ENCODE measurements around the gene SRP9. TPM values are rescaled to one million over a fixed set of nuclear protein-coding genes. Genes with fewer than 3 reads are reported as not detected.
A peak's percentile ranks its signal among the peaks of the same experiment; 100 is the strongest.

The SRP9 gene
- total and polyA plus RNA-seq, 12 donors: 144 to 521 (median 293) TPM

DNA sequence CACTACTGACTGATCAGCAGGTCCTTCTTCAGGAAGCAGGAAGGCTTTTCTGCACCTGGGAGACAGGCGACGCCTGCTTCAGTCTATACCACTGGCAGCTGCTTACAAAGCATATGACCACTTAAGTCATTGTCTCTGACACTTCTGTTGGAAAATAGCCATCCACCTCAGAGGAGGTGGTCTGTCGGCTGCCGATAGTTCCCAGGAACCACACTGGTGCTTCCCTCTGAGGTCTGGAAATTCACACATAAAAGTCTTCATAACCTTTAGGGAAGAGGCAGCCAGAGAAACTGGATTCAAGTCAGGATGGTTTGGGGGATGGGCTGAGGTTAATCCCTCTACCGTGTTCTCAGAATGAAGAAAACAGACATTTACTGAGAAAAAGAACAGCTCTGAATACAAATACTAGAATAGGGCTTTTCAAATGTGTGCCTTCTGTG lies 15.6 kb upstream of the SRP9 start:
- Histone ChIP-seq H3K9me3 (replicated peaks in 1 of 3) (no peaks in the 10 kb centered on the region), H3K4me3 (no peak overlapping the region), H3K36me3 (replicated peaks in 1 of 2) (no peaks in the 10 kb centered on the region), H3K27ac (no peak overlapping the region), H3K4me1 (replicated peaks in 1 of 2) (peaks cover 14 to 31% of the 10 kb centered on the region in 2 donors), H3K27me3 (no peaks in the 10 kb centered on the region)
- DNase-seq: peak in 2 of 7 donors; percentile 10 to 37
- TF ChIP-seq, protein P1, sequence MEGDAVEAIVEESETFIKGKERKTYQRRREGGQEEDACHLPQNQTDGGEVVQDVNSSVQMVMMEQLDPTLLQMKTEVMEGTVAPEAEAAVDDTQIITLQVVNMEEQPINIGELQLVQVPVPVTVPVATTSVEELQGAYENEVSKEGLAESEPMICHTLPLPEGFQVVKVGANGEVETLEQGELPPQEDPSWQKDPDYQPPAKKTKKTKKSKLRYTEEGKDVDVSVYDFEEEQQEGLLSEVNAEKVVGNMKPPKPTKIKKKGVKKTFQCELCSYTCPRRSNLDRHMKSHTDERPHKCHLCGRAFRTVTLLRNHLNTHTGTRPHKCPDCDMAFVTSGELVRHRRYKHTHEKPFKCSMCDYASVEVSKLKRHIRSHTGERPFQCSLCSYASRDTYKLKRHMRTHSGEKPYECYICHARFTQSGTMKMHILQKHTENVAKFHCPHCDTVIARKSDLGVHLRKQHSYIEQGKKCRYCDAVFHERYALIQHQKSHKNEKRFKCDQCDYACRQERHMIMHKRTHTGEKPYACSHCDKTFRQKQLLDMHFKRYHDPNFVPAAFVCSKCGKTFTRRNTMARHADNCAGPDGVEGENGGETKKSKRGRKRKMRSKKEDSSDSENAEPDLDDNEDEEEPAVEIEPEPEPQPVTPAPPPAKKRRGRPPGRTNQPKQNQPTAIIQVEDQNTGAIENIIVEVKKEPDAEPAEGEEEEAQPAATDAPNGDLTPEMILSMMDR (IDR thresholded peaks at IDR 0.05): no peak
- no peak for TF ChIP-seq POLR2A (IDR thresholded peaks at IDR 0.05)
- intact Hi-C loops (cut with DNase I): loop anchor here in 1 of 2 donors (10.0 kb wide), 1 partner anchor 107 kb away; the partner anchor contains the start of gene ENAH
- 83 to 89% (median 86%) methylated on average over 3 to 5 of the region's 5 CpGs for WGBS, 4 donors

DNA sequence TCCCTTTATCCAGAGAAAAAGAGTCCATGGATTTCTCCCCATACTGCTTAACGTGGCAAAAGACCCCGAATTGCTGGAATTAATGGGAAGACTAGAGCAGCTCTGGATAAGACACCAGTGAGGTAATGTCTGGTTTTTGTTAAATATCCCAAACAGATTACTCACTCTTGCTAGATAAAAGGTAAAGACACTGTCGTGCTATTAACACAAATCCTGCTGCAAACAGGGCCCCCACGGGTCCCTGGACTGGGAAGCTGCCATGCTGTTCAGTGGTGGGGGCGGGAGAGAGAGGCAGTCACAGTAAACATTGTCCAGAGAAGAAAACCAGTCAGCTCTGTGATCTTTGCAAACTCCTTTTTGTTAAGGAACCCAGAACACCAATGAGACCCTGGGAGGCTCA lies 15.2 kb upstream of the SRP9 start:
- Histone ChIP-seq H3K27me3 (no peaks in the 10 kb centered on the region), H3K4me3 (no peak overlapping the region), H3K9me3 (replicated peaks in 1 of 3) (no peaks in the 10 kb centered on the region), H3K27ac (no peak overlapping the region), H3K36me3 (replicated peaks in 1 of 2) (no peaks in the 10 kb centered on the region), H3K4me1 (replicated peaks in 1 of 2) (peaks cover 18 to 35% of the 10 kb centered on the region in 2 donors)
- peak in 2 of 7 donors; percentile 11 to 28 for DNase-seq
- WGBS, 4 donors: 69 to 88% (median 76%) methylated on average over 5 of the region's 5 CpGs
- intact Hi-C loops (cut with DNase I): loop anchor here in 1 of 2 donors (10.0 kb wide), 1 partner anchor 108 kb away; the partner anchor contains the start of gene ENAH
- no peak for TF ChIP-seq POLR2A (IDR thresholded peaks at IDR 0.05)

DNA sequence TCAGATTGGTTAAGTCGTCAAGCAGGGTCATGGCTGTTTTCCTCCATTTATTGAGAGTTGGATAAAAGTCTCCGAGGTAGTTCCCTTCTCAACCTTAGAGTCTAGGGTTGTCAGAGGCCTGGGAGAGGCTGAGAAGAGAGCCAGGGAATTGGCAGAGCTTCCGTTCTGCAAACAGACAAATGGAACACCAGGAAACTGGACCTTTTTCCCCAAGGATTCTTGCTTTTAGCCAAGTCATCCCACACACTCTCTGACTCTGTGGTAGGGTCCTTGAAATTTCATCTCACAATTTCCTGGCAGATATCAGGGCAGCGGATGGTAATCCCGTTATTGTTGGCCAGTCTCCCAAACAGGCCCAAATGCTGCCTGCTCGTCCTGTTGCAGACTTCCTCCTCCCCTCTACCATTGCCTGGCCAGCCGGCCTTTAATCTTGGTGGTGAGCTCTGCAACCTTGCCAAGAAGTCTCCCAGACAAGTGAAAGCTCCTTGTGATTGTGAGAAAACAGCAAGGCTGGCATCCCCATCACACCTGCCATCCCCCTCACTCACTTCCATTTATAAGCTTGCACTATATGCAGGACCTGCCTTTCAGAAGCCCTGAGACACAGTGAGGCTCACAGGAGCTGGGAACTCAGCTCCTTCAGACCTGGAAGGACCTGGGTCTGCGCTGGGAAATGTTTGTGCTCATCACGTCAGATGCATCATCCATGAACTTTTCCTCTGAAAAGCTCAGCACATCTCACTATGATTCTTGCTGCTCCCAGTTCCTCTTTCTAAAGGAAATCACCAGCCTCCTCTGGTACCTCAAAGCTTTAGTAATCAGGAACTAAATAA lies 13.7 kb upstream of the SRP9 start:
- Histone ChIP-seq H3K27me3 (no peaks in the 10 kb centered on the region), H3K27ac (peak overlapping the region in 3 of 5 donors; percentile 30 to 86 (median 79)), H3K4me3 (no peak overlapping the region), H3K36me3 (replicated peaks in 1 of 2) (no peaks in the 10 kb centered on the region), H3K4me1 (replicated peaks in 1 of 2) (peaks cover 20 to 50% of the 10 kb centered on the region in 2 donors), H3K9me3 (replicated peaks in 1 of 3) (no peaks in the 10 kb centered on the region)
- intact Hi-C loops (cut with DNase I): loop anchor here in 1 of 2 donors (10.0 kb wide), 1 partner anchor 109 kb away; the partner anchor contains the start of gene ENAH
- DNase-seq: peak; percentile 43 to 82 (median 72)
- WGBS, 4 donors: 15 to 20% (median 18%) methylated on average over 9 of the region's 9 CpGs
- TF ChIP-seq POLR2A (IDR thresholded peaks at IDR 0.05): no peak
- TF ChIP-seq, protein P1 (IDR thresholded peaks at IDR 0.05): no peak

DNA sequence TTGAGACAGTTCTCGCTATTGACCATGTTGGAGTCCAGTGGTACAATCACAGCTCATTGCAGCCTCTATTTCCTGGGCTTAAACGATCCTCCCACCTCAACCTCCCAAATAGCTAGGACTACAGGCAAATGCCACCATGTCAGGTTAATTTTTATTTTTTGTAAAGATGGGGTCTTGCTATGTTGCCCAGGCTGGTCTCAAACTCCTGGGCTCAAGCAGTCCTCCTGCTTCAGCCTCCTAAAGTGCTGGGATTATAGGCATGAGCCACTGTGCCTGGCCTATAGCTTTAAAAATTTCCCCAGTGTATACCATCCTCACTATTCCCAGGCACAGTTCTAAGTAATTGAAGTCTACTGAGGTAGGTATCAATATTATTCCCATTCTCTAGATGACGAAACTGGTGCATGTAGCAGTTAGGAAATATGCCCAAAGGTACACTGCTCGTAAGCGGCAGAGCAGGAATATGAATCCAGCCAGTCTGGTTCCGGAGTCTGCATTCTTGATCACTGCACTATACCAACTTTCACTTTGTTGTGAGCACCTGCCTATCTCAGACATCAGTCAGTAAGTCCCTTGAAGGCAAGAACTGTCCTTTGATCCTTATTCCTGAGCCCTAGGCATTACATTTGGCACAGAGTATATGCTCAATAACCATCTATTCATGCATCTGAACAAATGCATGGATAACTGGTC lies 11.5 kb upstream of the SRP9 start:
- peak in 4 of 7 donors; percentile 5 to 43 (median 12) for DNase-seq
- WGBS, 4 donors: 91 to 97% (median 95%) methylated on average over 5 to 6 of the region's 6 CpGs
- Histone ChIP-seq H3K9me3 (replicated peaks in 1 of 3) (no peaks in the 10 kb centered on the region), H3K27me3 (no peaks in the 10 kb centered on the region), H3K36me3 (replicated peaks in 1 of 2) (no peaks in the 10 kb centered on the region), H3K4me3 (no peak overlapping the region), H3K4me1 (replicated peaks in 1 of 2) (peaks cover 20 to 57% of the 10 kb centered on the region in 2 donors), H3K27ac (peak overlapping the region in 4 of 5 donors; percentile 40 to 97 (median 75))
- TF ChIP-seq, protein P1 (IDR thresholded peaks at IDR 0.05): no peak
- no peak for TF ChIP-seq POLR2A (IDR thresholded peaks at IDR 0.05)
- intact Hi-C loops (cut with DNase I): loop anchor here in 1 of 2 donors (10.0 kb wide), 1 partner anchor 111 kb away; the partner anchor contains the start of gene ENAH
